GM12878 (cell line): Measurements from ENCODE around the gene SEMA7A. TPM values are rescaled to one million over a fixed set of nuclear protein-coding genes. Genes with fewer than 3 reads are reported as not detected.

Experiments
- ASH2L ChIP-seq: fragments of 300-600, 200-600 bp; sonication (generic); IDR thresholded peaks from 2 replicates; pipeline ENCODE4 v1.6.1; 2017; ENCODE audit warnings: low read depth, mild to moderate bottlenecking, borderline replicate concordance
- BCLAF1 ChIP-seq: fragments of 450-650 bp; IDR thresholded peaks from 2 replicates; pipeline ENCODE4 v1.6.1; 2017; ENCODE audit warnings: antibody characterized with exemption, mild to moderate bottlenecking, moderate library complexity
- BMI1 ChIP-seq: fragments of 450-650 bp; IDR thresholded peaks from 2 replicates; pipeline ENCODE4 v1.6.1; 2016; ENCODE audit warnings: mild to moderate bottlenecking, moderate library complexity, borderline replicate concordance
- EGR1 ChIP-seq, 2 experiments: IDR thresholded peaks; 1 replicate in 1 of 2; 2 replicates in 1 of 2; pipeline ENCODE4 v1.6.1; 2011 to 2012; ENCODE audit warnings: low read depth in 2 of 2, low read length in 2 of 2, borderline replicate concordance in 1 of 2, mild to moderate bottlenecking in 1 of 2, moderate library complexity in 1 of 2
- EZH2 ChIP-seq: IDR thresholded peaks from 2 replicates; pipeline ENCODE4 v1.6.1; 2012; ENCODE audit warnings: low read depth, mild to moderate bottlenecking, control low read depth, inconsistent platforms, low read length, borderline replicate concordance; ENCODE audit not compliant: control insufficient read depth
- FOXK2 ChIP-seq: fragments of 450-650 bp; IDR thresholded peaks from 2 replicates; pipeline ENCODE4 v1.6.1; 2017; ENCODE audit warnings: mild to moderate bottlenecking, moderate library complexity
- HSF1 ChIP-seq: fragments of 150-350 bp; IDR thresholded peaks from 2 replicates; pipeline ENCODE4 v1.6.1; 2014; ENCODE audit warnings: mild to moderate bottlenecking, low read depth, low read length
- IKZF1 ChIP-seq: fragments of 450-650 bp; conservative IDR thresholded peaks from 2 replicates; pipeline ENCODE4 v1.6.1; 2017; ENCODE audit warnings: antibody characterized with exemption, mild to moderate bottlenecking
- IKZF2 ChIP-seq, 2 experiments: fragments of 450-650 bp; IDR thresholded peaks; 2 replicates each; pipeline ENCODE4 v1.6.1; 2017; ENCODE audit warnings: mild to moderate bottlenecking in 2 of 2, moderate library complexity in 2 of 2
- IRF4 ChIP-seq: IDR thresholded peaks from 2 replicates; pipeline ENCODE4 v1.6.1; 2011; ENCODE audit warnings: low read depth, low read length
- JUND ChIP-seq: IDR thresholded peaks from 2 replicates; pipeline ENCODE4 v1.6.1; 2012; ENCODE audit warnings: low read depth, mild to moderate bottlenecking, low read length, improper control_type of control experiment, moderate library complexity
- MTA3 ChIP-seq: IDR thresholded peaks from 2 replicates; pipeline ENCODE4 v1.6.1; 2012; ENCODE audit warnings: low read length, inconsistent platforms, borderline replicate concordance
- MXI1 ChIP-seq: fragments of 150-350 bp; IDR thresholded peaks from 2 replicates; pipeline ENCODE4 v1.6.1; 2011; ENCODE audit warnings: low read depth, mild to moderate bottlenecking, inconsistent platforms, low read length, improper control_type of control experiment
- NFXL1 ChIP-seq: fragments of 450-650 bp; IDR thresholded peaks from 2 replicates; pipeline ENCODE4 v1.6.1; 2017; ENCODE audit warnings: antibody characterized with exemption, mild to moderate bottlenecking, borderline replicate concordance
- NFYA ChIP-seq: IDR thresholded peaks from 2 replicates; pipeline ENCODE4 v1.6.1; 2011; ENCODE audit warnings: low read depth, mild to moderate bottlenecking, low read length, improper control_type of control experiment, borderline replicate concordance
- PAX5 ChIP-seq: IDR thresholded peaks from 2 replicates; pipeline ENCODE4 v1.6.1; 2011; ENCODE audit warnings: low read depth, low read length, borderline replicate concordance
- RFX5 ChIP-seq: IDR thresholded peaks from 2 replicates; pipeline ENCODE4 v1.6.1; 2011; ENCODE audit warnings: low read depth, low read length, improper control_type of control experiment
- SMAD5 ChIP-seq: IDR thresholded peaks from 2 replicates; pipeline ENCODE4 v1.6.1; 2016; ENCODE audit warnings: antibody characterized with exemption, low read depth
- STAT3 ChIP-seq: IDR thresholded peaks from 2 replicates; pipeline ENCODE4 v1.6.1; 2011; ENCODE audit warnings: low read depth, low read length, improper control_type of control experiment
- TBL1XR1 ChIP-seq: IDR thresholded peaks from 2 replicates; pipeline ENCODE4 v1.6.1; 2012; ENCODE audit warnings: low read depth, low read length, improper control_type of control experiment
- TCF3 ChIP-seq: IDR thresholded peaks from 2 replicates; pipeline ENCODE4 v1.6.1; 2012; ENCODE audit warnings: low read depth, mild to moderate bottlenecking, low read length, borderline replicate concordance; ENCODE audit not compliant: insufficient read depth
- ZBTB11 ChIP-seq: fragments of 450-650 bp; formaldehyde crosslinking; IDR thresholded peaks from 2 replicates; pipeline ENCODE4 v1.5.0; 2022; ENCODE audit warnings: mild to moderate bottlenecking, missing genetic modification characterization
- ZNF217 ChIP-seq: fragments of 450-650 bp; IDR thresholded peaks from 2 replicates; pipeline ENCODE4 v1.6.1; 2017; ENCODE audit warnings: antibody characterized with exemption, mild to moderate bottlenecking
- polyA plus RNA-seq, 11 experiments: library from polyadenylated mRNA; depleted of rRNA in 4 of 11; unstranded in 6 of 11; stranded (reverse) in 5 of 11; fragments of >200 nt; fragmentation: Nextera tagmentation in 4 of 11; fragmentation: Illumina TruSeq in 1 of 11; extraction: Ambion mirVana in 4 of 11; extraction: Trizol in 1 of 11; gene quantifications; 1 replicate in 1 of 11; 2 replicates in 10 of 11; pipeline versions ENCODE4 v1.2.1 to v1.2.3, GENCODE V29; 2011 to 2016; ENCODE audit warnings: inconsistent platforms in 2 of 11, missing spikeins in 2 of 11, low read depth in 1 of 11
- total RNA-seq, 4 experiments: library from RNA; depleted of rRNA in 3 of 4; stranded (reverse); fragments of >200 nt in 3 of 4; fragmentation: Illumina TruSeq in 1 of 4; extraction: Trizol in 1 of 4; gene quantifications; 2 replicates each; pipeline versions ENCODE4 v1.2.1 to v1.2.3, GENCODE V29; 2013 to 2021

Gene SEMA7A
- total and polyA plus RNA-seq, 10 of the 15 experiments (the other 5 are each of a cell fraction or from before 2014, with no cell fraction given): 0.08 to 112 (median 53.5) TPM

- TF ChIP-seq TBL1XR1: no peak; the same call in 1 of the 2 replicates
- peak; percentile 51; the same call in 1 of the 2 replicates for TF ChIP-seq SMAD5
- peak; percentile 45; the same call in 1 of the 2 replicates for TF ChIP-seq JUND
- TF ChIP-seq BCLAF1: no peak
- no peak for TF ChIP-seq EZH2
- TF ChIP-seq MXI1: no peak
- TF ChIP-seq ZBTB11 (CRISPR knock-in tag): no peak
- TF ChIP-seq TCF3: no peak
- no peak for TF ChIP-seq MTA3
- TF ChIP-seq STAT3: no peak
- TF ChIP-seq NFYA: no peak
- peak; percentile 58; the same call in 1 of the 2 replicates for TF ChIP-seq PAX5
- TF ChIP-seq IKZF2 (IDR thresholded peaks at IDR 0.05): peak in 1 of 2 experiments; percentile 66; a peak in 3 of 4 replicates
- peak; percentile 59 for TF ChIP-seq IKZF1
- TF ChIP-seq HSF1: no peak
- TF ChIP-seq EGR1 (IDR thresholded peaks at IDR 0.05; ENCODE audit: borderline replicate concordance in 1 of 2, low read depth in 2 of 2, low read length in 2 of 2): 0 out of 3 replicates have a peak, but pooled peaks of 1 of the 2 experiments have one; percentile 9
- TF ChIP-seq RFX5: no peak
- TF ChIP-seq IRF4: 0 out of 2 replicates have a peak, but pooled peaks have one; percentile 41
- peak; percentile 95 for TF ChIP-seq NFXL1
- no peak; the same call in 1 of the 2 replicates for TF ChIP-seq ZNF217
- TF ChIP-seq FOXK2: no peak
- TF ChIP-seq ASH2L: no peak
- no peak for TF ChIP-seq BMI1
These were observed 48.7 kb downstream of the SEMA7A start (continued) for GRCh38 chr15:74384881-74385643.
